Endothelial cell of umbilical vein (primary cell): ENCODE measurements around the gene CMC4.

Experiments used
- EZH2 ChIP-seq: IDR thresholded peaks from 2 replicates; pipeline ENCODE4 v1.6.1; 2012; ENCODE audit warnings: borderline replicate concordance, low read depth, mild to moderate bottlenecking, moderate library complexity, low read length, inconsistent platforms; ENCODE audit not compliant: severe bottlenecking
- POLR2A ChIP-seq: IDR thresholded peaks from 2 replicates; pipeline ENCODE4 v1.6.1; 2012; ENCODE audit warnings: low read depth, mild to moderate bottlenecking, control low read depth, low read length
- TF ChIP-seq, protein P1 (sequence below), 2 donors: IDR thresholded peaks; 1 replicate in 1 of 2; 2 replicates in 1 of 2; pipeline ENCODE4 v1.5.1; 2011; ENCODE audit warnings: low read length in 2 of 2, mild to moderate bottlenecking in 2 of 2, moderate library complexity in 2 of 2, control low read depth in 1 of 2, inconsistent platforms in 1 of 2, low read depth in 1 of 2; ENCODE audit not compliant: insufficient read depth in 1 of 2; ENCODE audit errors: extremely low read depth in 1 of 2

DNA sequence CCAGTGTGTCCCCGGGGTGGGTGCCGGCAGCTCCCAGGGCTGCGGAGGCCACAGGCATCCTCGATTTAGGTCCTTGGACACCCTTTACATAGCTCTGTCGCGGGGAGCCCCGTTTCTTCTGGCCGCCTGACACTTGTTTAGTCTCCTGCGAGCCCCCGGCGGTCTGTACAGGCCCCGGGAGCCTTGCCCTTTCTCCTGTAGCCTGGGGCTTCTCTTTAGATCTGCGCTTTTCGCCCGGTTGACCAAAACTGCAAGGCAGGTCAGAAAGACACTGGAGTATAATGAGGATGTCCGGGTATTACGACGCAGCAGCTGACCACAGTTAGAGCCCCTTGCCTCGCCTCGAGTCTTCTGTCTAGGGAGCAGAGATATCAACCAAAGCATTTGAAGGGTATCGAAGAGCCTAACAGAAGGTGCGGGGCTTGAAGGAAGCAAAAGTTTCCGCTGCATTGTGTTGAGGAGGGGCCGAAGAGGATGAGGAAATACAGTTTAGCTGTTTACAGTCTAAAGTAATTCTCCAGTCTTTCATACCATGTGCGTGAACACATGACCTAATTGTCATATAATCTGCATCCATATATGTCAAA, 851 bp upstream of the CMC4 start:
- TF ChIP-seq EZH2 (no peak), POLR2A (no peak)
- TF ChIP-seq, protein P1, sequence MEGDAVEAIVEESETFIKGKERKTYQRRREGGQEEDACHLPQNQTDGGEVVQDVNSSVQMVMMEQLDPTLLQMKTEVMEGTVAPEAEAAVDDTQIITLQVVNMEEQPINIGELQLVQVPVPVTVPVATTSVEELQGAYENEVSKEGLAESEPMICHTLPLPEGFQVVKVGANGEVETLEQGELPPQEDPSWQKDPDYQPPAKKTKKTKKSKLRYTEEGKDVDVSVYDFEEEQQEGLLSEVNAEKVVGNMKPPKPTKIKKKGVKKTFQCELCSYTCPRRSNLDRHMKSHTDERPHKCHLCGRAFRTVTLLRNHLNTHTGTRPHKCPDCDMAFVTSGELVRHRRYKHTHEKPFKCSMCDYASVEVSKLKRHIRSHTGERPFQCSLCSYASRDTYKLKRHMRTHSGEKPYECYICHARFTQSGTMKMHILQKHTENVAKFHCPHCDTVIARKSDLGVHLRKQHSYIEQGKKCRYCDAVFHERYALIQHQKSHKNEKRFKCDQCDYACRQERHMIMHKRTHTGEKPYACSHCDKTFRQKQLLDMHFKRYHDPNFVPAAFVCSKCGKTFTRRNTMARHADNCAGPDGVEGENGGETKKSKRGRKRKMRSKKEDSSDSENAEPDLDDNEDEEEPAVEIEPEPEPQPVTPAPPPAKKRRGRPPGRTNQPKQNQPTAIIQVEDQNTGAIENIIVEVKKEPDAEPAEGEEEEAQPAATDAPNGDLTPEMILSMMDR (IDR thresholded peaks at IDR 0.05; ENCODE audit: extremely low read depth in 1 of 2, insufficient read depth in 1 of 2, low read depth in 1 of 2, low read length in 2 of 2), result no peak
